Epithelial cell of umbilical artery (primary cell): Measurements from ENCODE around the gene GPSM1. TPM values are rescaled to one million over a fixed set of nuclear protein-coding genes. Genes with fewer than 3 reads are reported as not detected.

Experiments used
- total RNA-seq: library from RNA; depleted of rRNA; stranded (reverse); fragments of >200 nt; gene quantifications from 2 replicates; pipeline ENCODE4 v1.2.3, GENCODE V29; 2014

Gene GPSM1, protein sequence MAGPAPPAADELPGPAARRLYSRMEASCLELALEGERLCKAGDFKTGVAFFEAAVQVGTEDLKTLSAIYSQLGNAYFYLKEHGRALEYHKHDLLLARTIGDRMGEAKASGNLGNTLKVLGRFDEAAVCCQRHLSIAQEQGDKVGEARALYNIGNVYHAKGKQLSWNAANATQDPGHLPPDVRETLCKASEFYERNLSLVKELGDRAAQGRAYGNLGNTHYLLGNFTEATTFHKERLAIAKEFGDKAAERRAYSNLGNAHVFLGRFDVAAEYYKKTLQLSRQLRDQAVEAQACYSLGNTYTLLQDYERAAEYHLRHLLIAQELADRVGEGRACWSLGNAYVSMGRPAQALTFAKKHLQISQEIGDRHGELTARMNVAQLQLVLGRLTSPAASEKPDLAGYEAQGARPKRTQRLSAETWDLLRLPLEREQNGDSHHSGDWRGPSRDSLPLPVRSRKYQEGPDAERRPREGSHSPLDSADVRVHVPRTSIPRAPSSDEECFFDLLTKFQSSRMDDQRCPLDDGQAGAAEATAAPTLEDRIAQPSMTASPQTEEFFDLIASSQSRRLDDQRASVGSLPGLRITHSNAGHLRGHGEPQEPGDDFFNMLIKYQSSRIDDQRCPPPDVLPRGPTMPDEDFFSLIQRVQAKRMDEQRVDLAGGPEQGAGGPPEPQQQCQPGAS
- 27.9 and 29.6 TPM in 2 replicates for total RNA-seq

DNA sequence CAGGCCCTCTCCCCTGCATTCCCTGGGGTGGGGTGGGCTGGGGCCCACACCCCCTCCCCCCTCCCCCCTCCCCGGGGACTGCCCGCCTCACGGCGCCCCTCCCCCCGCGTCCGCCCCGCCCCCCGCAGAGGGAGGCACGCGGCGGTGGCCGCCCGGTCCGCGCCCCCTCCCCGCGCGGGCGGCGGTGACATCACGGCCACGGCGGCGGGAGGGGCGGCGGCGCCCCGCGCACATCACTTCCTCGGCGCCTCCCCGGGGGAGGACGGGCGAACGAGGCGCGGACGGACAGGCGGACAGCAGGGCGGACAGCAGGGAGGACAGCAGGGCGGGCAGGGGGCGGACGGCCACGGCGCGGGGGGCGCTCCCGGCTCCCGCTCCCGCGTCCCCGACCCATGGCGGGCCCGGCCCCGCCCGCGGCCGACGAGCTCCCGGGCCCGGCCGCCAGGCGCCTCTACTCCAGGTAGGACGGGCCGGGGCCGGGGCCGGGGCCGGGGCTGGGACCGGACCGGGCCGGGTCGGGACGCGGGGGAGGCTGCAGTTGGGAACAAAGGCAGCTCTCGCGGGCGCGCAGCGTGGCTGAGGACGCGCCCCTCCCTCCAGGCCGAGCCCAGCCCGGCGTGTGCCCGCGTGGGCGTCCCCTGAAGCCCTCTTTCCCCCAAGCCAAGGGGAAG, at the start of gene GPSM1:
Gene GPSM1 (plus strand): TSS at position 236 of the 671 bp plus-strand sequence. CDS start 157 bp downstream, at position 393.

DNA sequence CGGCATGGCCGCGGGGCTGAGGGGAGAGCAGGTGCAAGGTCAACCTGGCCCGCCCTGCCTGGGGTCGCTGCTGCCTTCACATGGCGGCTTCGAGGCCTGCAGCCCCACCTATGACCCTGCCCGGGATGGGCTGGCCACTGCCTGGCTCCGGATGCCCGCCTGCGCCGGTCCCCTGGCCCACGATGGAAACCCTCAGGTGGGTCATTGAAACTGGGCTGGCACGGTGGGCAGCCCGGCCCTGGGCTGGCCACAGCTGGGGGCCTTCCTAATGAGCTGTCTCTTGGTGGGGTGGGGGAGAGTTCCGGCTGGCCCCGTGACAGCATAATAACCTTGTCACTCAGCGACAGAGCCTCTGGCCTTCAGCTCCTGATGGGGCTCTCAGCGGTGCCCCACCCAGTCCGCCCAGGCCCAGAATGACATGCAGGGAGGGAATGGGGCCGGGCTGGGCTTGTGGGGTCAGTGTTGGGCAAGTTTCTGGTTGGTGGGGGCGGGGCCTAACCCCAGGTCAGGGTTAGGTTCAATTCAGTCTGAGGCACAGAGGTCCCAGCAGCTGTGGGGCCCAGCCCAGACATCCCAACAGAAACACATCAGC, 23.4 kb upstream of the GPSM1 start, which contains the start of gene CCDC187:
Gene CCDC187 (minus strand): TSS at position 270 of the 592 bp plus-strand sequence. CDS start 264 bp downstream, at position 6.

DNA sequence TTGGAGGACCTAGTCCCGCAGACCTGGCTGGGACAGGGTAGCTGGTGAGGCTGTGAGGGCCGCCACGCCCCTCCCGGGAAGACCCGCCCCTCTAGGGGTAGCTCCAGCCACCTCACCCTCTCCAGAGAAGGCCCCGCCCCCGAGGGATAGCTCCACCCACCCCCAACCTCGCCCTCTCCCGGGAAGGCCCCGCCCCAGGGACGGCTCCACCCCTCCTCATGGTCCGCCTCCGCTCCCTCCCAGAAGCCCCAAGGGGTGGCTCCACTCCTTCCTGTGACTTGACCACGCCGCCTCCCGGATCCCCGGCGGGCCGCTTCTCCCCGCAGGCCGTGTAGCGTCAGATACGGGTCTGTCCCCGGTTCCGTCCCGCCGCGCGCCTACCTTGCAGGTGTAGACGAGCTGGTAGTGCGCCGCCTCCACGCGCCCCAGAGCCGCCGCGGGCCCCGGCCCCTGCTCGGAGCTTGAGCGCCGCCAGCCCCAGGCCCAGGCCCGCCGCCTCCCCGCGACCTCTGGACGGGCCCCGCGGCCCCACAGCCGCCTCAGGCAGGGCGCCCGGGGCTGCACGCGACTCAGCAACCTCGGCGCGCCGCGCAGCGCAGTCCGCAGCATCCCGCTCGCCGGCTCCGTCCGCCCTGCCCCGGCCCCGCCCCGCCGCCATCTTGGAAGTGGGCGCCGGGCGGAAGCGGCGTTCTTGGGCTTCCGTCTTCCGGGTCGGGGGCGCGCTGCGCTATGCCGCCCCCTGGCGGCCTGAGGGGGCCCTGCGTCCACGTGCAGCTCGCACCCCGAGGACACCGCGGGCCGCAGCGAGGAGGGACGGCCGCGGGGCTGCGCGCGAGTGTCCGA, 36.0 kb downstream of the GPSM1 start, which contains the start of gene DNLZ:
Gene DNLZ (minus strand): TSS at position 639 of the 843 bp plus-strand sequence. CDS start 30 bp downstream, at position 609.

DNA sequence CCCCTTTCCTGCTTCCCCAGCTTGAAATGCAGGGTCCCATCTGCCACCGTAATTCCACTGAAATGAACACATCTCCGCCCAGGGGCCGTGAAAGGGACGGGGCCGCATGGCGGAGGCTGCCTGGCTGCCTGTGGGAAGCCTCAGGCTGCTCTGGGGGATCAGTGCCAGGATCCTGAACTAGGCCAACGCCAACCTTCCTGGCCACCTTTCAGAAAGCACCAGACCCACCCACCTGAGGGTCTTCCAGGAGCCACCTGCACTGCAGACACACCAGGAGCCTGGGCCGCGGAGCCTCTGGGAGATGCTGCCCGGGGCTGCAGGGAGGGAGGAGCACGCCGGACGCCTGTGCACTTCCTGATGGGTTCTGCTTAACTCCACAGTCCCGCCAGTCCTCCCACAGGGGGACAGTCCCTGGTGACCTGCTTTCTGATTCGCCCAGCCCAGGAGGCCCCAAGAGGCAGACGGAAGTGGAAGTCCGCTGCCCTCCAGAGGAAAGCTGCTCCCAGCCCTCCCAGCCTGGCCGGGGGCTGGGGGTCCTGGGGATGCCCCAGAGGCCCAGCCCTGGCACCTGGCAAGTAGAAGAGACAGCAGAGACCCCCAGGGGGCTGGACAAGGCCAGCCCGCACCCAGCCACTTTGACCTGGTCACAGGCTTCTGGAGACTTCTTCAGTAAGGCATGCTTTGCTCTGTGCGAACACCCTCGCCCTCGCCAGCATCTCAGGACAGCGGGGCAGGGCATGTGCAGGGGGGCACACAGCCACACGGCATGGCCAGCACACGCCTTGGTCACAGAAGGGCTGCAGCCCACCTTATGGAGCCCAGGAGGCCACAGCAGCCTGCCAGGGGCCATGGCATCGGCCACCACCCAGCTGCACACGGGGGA, 46.2 kb downstream of the GPSM1 start, which contains the start of gene CARD9:
Gene CARD9 (minus strand): TSS at position 370 of the 883 bp plus-strand sequence. CDS start 1,591 bp downstream, outside the sequence.

DNA sequence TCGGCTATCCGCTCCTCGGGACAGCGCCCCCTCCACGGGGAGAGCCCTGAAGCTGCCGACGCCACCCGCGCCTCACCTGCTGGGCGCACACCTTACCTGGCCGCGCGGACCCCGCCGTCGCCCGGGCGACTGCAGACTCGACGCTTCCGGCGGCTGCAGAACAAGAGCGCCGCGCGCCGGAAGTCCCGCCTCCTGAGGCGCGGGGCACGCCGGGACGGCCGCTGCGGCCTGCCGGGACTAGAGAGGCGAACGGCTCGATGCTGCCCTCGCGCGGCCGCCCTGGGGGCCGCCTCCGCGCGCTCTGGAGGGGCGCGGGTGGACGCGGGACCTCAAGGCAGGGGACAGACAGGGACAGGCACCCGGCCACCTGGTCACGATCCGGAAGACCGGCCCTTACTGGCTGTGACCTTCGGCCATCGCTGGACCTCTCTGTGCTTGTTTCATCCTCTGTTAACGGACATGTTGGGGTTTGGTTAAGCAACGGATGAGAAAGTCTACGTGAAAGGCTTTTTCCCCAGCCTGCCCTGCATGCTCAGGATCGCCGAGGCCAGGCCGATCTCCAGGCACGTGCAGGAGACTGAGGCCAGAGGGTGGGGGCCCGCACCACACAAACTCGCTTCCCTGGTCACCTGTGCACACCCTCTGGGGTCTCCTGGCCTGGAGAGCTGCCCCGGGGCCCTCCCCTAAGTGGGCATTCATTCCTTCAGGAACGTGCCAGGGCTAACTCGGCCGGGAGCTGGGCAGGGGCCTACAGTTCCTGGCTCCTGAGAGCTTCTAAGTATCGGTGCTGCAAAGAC, 72.9 kb downstream of the GPSM1 start, which contains the start of gene SNAPC4:
Gene SNAPC4 (minus strand): TSS at position 133 of the 797 bp plus-strand sequence. CDS start 1,742 bp downstream, outside the sequence.

Other genes starting within 250 kb of the GPSM1 start
- gene NACC2, start 232.2 kb upstream of the GPSM1 start, total RNA-seq = 14.1 and 20.8 TPM in 2 replicates
- gene TMEM250, start 208.7 kb upstream of the GPSM1 start, total RNA-seq = 52.3 and 61.1 TPM in 2 replicates
- not detected in 2 replicates for gene LHX3, start 122.4 kb upstream of the GPSM1 start, total RNA-seq
- gene QSOX2, start 81.7 kb upstream of the GPSM1 start, total RNA-seq = 11.7 and 16.9 TPM in 2 replicates
- gene CCDC187, start 23.4 kb upstream of the GPSM1 start, total RNA-seq = not detected in 2 replicates
- gene DNLZ, start 36.2 kb downstream of the GPSM1 start, total RNA-seq = 15.5 and 29.9 TPM in 2 replicates
- gene CARD9, start 46.1 kb downstream of the GPSM1 start, total RNA-seq = 0.32 and 2.6 TPM in 2 replicates
- 9.0 and 12.3 TPM in 2 replicates for gene SNAPC4, start 72.6 kb downstream of the GPSM1 start, total RNA-seq
- 30.2 and 32.2 TPM in 2 replicates for gene ENTR1, start 83.1 kb downstream of the GPSM1 start, total RNA-seq
- gene PMPCA, start 83.1 kb downstream of the GPSM1 start, total RNA-seq = 60.7 and 65.8 TPM in 2 replicates
- gene INPP5E, start 112.3 kb downstream of the GPSM1 start, total RNA-seq = 5.0 and 5.8 TPM in 2 replicates
- gene SEC16A, start 155.5 kb downstream of the GPSM1 start, total RNA-seq = 13.1 and 15.3 TPM in 2 replicates
- 69.9 and 99.1 TPM in 2 replicates for gene NOTCH1, start 218.5 kb downstream of the GPSM1 start, total RNA-seq